ENCODE measurements around the gene WWP2.

WWP2 gene

DNA sequence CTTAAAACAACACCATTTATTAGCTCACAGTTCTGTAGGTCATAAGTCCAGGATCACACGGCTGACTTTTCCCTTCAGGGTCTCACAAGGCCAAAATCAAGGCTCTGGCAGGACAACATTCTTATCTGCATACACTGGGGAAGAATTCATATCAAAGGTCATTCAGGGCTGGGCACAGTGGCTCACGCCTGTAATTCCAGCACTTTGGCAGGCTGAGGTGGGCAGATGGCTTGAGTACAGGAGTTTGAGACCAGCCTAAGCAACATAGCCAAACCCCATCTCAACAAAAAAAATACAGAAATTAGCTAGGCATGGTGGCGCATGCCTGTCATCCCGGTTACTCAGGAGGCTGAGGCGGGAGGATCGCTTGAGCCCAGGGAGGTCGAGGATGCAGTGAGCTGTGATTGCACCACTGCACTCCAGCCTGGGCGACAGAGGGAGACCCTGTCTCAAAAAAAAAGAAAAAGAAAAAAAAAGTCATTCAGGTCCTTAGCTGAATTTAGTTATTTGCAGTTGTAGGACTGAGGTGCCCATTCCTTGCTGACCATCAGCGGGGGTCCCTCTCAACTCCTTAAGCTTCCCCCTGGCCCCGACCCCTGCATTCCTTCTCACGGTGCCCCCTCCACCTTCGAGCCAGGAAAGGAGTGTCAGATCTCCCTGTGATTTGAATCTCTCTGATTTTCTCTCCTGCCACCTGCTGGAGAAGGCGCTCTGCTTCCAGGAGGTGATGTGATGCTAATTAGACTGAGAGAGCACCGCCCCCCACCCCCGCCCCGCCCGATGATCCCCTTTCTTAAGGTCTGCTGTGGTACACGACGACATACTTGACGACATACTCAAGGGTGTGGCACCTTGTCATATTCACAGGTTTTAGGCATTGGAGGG, 97.2 kb downstream of the WWP2 start:
- DNase-seq (ENCODE audit: low spot score): no peak

DNA sequence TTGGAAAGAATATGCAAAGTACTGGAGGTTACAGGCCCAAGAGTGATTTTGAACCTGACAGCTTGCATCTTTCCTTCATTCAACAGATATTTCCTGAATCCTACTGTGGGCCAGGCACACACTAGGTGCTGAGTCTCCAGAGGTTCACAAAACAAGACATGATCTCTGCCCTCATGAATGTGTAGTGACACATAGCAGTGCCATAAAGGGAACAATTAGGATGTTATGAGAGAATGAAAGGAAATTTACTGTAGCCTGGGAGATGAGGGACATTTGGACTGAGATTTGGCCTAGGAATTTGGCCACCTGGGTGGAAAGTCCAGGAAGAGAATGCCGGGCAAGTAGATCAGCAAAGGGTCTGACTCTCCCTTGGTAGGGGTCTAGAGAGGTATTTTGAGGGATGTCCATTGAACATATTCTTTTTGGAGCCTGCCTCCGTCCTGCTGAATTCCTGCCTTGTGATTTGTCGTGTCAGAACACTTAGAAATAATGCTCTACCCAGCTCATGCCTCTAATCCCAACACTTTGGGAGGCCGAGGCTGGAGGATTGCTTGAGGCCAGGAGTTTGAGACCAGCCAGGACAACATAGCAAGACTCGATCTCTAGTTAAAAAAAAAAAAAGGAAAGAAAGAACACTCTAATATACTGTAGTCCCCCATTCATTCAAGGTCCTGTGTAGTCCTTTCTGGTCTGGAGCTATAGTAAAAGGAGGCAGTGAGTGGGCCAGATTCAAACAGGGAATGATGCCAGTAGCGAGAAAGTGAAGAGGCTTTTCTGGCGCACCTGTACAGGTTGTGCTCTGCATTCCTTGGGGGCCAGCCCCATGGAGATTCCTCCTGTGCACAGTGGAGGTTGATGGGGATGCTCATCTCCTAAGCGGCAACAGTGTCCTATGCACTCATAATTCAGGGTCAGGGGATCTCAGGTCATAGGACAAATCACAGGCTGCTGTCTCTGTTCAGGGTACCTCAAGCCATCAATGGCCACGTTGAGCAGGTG, 98.4 kb downstream of the WWP2 start:
- no peak for DNase-seq (ENCODE audit: low spot score)

DNA sequence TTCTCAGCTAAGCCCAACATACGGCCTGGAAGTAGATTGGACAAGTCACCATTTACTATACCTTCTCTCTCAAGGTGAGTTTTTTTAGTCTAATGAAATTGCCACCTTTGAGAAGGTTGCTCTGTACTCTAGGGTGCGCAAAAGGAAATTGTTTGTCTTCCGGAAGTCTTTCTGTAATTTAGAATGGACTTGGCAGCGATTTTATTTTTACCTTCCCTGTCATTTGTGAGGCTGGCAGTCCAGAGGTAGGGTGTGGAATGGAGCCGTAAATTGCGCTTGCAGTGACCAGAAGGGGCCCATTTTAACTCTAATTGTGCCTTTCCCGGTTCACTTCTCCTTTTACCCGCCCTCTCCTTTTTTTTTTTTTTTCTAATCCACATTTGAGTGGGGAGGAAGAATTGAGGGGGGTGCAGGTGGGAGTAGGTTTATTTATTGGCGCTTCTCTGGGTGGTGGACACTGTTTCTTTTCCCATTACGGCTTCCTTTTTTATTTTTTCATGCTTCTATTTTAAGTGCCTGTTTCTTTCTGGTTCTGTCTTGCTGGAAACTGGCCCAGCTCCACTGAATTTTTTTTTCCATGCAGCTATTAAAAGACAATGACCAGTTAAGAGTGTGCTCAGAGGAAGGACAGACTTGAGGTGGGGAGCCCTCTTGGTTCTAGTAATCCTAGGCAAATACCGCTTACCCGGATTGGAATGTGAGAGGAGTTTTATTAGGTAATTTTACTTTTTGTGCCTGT, 99.3 kb downstream of the WWP2 start:
- DNase-seq (ENCODE audit: low spot score): peak; percentile 81

DNA sequence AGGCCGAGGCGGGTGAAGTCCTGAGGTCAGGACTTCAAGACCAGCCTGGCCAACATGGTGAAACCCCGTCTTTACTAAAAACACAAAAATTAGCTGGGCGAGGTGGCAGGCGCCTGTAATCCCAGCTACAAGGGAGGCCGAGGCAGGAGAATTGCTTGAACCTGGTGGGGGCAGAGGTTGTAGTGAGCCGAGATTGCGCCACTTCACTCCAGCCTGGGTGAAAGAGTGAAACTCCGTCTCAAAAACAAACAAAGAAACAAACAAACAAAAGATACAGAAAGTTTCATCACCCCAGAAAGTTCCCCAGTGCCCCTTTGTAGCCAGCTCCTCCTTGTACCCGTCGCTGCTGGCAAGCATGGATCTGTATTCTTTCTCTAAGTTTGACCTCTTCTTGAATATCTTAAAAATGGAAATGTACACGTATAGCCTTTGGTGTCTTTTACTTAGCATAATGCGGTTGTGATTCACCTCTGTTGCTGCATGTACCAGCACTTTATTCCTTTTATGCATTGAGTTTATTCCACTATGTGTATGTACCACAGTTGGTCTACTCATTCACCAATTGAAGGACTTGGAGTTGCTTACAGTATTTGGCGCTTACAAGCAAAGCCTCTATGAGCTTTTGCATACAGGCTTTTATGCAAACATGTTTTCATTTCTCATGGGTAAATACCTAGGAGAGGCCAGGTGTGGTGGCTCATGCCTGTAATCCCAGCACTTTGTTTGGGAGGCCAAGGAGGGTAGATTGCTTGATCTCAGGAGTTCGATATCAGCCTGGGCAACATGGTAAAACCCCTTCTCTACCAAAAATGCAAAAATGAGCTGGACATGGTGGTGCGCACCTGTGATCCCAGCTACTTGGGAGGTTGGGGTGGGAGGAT, 101.5 kb downstream of the WWP2 start:
- no peak for DNase-seq (ENCODE audit: low spot score)

DNA sequence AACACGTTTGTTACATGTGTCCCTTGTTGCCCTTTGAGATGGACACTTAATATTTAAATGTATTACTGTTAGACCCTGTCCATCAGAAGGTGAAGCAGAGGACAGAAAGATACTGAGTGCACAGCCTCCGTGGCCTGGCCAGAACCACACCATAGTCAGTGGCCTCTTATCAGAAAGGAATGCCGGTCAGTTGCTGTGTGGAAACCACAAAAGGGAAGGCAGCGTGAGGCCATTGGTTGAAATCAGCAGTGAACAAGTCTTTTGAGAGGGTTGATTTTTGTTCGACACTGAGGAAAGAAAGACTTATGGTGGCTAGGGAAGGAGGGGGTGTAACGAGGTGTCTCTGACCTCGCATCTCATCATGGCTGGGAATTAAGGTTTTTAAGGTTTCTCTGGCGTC, 103.6 kb downstream of the WWP2 start:
- DNase-seq (ENCODE audit: low spot score): peak; percentile 58

DNA sequence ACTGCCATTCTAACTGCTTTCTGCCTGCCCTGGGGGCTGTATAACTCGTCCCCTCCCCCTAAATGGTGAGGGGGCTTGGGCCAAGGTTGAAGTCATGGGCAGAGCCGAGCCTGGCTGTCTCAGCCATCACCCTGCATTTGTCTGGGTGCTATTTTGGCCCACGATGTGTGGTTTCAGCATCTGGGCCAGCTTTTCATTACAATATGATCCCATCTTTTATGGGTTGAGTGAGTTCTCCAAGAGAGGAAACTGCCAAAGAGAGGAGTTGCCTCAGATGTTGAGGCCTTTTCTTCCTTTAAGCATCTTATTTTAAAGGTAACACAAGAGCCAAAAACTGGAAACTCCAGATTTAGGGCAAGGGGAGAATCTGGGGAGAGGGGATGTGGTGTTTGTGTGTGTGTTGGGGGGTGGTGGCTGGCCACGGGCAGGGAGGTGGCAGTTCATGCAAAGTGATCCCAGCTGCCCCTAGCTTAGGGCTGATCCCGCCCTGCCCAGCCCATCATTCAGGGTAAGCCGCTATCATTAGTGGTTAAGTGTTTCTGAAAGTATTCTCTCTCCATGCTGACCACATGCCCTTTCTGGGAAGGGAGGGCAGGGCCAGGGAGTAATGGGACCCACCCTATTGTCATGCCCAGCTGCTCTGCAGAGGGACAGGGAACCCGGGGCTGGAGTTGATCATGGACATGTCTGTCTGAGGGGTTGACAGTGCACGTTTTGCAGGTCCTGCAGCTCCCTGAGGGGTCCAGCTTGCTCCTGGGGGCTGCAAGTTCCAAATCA, 105.8 kb downstream of the WWP2 start:
- DNase-seq (ENCODE audit: low spot score): no peak

DNA sequence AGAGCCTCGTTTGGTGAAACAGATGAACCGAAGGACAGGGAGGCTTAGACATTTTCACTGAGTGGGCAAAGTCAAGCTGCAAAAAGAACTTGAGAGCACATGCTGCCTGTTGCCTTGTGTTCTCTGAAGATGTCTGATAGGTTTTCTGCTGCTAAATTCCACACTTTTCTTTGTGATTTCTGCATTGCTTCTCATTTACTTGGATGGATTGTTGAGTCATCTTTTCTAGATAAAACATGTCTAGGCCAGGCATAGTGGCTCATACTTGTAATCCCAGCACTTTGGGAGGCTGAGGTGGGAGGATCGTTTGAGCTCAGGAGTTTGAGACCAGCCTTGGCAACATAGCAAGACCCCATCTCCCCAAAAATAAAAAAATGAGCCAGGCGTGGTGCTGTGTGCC, 108.6 kb downstream of the WWP2 start:
- no peak for DNase-seq (ENCODE audit: low spot score)

DNA sequence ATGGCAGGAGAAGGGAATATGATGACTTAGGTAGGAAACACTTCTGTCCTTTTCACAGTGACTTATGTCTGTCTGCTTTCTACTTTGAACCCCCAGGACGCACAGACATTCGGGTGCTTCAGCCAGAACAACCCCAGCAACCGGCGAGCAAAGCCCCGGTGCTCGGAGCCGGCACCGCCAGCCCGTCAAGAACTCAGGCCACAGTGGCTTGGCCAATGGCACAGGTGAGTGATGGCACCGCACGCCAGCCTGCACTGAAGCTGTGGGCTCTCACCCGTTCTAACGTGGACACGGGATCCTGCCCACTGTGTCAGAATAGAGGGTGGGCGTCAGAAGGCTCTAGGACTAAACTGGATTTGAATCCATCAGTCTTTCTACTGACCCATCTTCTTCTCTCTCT, 109.6 kb downstream of the WWP2 start:
- no peak for DNase-seq (ENCODE audit: low spot score)

DNA sequence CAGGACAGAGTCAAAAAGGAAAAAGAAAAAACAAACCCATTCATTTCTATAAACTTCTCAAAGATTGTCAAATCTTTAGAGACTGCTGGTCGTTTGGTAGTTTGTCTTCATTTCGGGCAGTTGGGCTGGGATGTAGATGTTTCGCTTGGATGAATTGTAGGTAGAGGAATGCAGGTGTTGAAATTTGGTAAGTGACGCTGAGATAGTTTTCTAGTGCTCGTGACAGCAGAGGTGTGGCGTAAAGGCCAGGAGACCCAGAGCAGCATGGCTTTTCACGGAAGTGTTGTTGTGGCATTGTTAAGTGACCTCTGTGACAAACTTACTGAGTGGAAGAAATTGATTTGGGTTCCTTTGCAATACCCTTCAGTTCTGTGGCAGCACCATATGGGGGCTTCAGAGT, 110.8 kb downstream of the WWP2 start:
- DNase-seq (ENCODE audit: low spot score): no peak

DNA sequence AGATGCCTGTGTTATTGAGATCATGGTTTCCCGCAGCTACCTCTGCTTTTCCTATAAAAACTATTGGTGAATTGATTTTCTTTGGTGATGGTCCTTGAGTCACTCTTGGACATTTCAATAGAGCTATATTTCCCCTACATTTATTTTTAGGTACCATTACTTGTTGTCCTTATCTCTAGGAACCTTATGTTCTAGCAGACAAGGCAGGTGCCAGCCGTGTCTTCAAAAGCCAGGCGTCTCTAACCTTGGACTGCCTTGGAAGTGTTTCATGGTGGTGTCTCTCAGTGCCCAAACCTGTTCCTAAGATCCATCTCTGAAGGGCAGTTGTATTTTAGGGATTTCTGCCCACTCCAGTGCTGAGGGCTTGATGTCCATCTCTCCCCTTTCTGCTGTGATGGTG, 111.7 kb downstream of the WWP2 start:
- no peak for DNase-seq (ENCODE audit: low spot score)

DNA sequence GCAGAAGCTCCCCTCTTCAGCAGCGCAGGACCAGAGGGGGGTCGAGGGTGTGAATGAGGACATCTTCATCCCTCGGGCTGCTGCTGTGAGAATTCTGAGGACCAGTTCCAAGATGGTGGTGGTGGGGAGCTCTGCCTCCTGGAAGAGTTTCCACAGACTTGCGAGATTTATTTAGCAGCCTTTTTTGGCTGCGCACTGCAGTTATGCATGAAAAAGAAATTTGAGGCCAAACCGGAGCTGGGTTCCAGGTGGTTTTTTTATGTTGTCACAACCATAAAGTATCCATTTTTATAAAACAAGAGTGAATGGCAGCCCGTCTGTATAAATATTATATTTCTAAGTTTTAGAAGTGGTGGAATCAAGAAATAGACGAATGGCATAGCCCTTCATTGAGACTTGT, 112.1 kb downstream of the WWP2 start:
- DNase-seq (ENCODE audit: low spot score): no peak

DNA sequence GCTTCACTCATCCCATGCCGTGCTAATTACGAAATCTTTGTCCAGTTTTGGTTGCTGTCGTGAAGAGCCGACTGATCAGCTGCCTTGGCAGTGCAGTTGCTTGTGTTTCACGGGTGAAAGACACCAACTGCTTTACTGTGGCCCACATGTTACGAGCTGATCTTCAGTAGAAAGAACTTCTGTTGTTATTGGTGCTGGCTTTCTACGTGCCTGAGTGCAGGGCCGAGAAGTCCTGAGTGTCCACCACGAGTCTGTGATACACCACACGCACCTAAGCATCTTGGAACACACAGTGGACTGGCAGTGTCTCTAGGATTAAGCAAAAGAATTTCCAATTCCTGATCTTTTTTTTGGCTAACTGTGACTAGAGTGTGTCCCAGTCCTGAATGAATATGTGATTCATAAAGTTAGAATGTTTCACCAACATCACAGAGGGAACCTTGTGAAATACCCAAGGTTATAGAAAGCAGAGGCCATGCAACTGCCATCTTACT, 118.6 kb downstream of the WWP2 start:
- DNase-seq (ENCODE audit: low spot score): peak; percentile 60

DNA sequence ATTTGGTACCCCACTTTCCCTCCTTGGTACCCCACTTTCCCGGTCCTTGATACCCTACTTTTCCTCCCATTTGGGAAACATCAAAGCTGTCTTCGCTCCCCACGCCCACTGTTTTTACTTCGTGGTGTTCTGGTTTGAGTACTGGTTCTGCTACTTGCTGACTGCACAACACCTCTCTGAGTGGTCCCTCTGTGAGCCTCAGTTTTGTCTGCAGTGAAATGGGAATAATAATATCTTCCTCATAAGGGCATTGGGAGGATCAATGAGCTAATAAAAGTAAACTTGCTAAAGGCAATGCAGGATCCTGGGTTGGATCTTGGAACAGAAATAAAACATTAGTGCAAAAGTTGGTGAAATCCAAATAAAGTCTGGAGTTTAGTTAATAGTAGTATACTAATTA, 119.0 kb downstream of the WWP2 start:
- no peak for DNase-seq (ENCODE audit: low spot score)

DNA sequence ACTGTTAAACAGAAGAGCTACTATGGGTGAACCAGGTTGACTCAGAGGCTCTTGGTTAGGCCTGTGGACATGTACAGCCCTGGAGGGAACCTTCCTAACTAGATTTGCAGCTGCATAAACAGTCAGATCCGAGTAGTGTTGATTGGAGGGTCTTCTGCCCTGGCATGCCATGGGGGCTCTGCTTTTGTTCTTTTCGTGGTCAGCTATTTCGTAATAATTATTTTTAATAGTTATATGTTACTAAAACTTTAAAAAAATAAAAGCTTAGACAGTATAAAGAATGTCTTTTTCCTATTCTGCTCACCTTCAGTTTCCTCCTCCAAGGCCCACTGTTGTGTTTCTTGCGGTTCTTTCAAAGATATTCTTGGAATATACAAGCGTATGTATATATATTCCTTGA, 121.6 kb downstream of the WWP2 start:
- no peak for DNase-seq (ENCODE audit: low spot score)

DNA sequence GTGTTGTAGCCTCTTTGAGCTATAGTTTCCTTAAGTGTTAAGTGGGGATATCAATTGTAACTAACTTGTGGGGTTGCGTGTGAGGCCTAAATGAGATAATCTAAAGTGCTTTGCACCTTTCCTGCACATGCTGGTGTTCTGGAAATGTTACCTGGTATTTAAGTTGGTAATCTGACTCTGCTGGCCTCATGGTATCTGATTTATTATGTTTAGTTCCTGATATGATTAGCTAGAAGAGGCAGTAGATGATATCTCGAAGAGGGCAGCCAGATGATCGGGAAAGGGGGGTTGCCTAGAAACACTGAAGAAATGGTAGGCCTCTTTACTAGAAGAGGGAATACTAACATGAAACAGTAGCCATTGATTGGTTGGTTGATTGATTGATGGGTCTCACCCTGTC, 123.6 kb downstream of the WWP2 start:
- DNase-seq (ENCODE audit: low spot score): no peak

DNA sequence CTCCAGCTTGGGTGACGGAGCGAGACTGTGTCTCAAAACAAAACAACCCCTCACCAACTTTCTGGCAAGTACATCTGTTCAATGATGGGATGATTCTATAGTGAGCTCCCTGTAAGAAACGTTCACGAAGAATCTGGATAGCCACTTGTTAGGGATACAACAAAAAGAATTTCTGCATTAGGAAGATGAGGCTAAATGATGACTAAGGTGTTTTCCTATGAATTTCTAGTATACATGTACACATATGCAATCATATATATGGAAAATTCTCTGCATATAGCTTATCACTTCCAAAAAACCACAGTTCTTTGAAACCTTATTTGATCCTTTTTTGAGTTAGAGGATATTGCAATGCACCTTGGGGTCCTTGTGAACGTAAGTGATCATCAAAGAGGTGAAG, 124.6 kb downstream of the WWP2 start:
- no peak for DNase-seq (ENCODE audit: low spot score)

DNA sequence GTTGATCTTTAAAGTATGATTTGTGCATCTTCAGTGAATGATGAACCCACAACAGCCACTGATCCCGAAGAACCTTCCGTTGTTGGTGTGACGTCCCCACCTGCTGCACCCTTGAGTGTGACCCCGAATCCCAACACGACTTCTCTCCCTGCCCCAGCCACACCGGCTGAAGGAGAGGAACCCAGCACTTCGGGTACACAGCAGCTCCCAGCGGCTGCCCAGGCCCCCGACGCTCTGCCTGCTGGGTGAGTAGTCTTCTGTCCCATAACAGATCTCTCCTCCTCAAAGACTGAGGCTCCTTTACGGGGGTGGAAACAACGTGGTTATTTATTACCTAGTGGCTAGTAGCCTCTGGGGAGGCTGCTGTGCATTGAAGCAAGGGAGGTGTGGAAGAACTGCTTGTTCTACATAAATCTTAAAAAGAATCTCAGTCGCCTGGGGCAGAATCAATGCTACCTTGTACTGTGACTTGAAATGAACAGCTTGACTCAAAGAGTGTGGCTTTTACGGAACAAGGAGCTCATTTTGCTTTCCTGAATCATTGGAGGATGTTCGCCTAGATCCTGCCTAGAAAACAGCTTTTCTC, 126.0 kb downstream of the WWP2 start:
- no peak for DNase-seq (ENCODE audit: low spot score)

DNA sequence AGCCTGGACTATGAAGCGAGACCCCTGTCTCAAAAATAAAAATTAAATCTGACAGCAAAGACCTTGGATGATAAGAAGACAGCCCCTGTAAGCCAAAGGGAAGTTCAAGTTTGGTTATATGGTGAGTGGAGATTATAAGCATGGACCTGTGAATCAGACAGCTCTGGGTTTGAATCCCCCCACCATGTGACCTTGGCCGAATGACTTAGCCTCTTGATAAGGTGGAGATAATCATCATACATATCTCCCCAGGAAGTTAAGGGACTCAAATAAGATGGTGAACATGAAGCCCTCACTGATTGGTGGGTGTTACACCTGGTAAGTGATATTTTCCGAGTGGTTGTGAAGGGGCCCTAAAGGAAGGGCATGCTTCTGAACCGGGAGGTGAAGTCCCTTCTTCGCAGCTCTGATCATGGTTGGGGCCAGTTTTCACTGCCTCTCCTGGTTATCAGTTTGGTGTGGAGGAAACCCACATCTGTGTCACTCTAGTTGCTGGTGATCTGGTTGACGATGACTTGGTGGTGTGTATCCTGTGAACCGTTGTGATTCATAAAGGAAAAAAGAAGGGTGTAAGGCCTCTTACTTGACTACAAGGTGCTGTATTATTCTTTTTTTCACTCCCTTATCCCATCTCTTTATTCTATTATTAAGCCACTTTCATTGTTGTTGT, 127.3 kb downstream of the WWP2 start:
- DNase-seq (ENCODE audit: low spot score): no peak

All from hepatic stellate cell (primary cell).